ENCODE results near the gene KLB. TPM values are rescaled to one million over a fixed set of nuclear protein-coding genes. Genes with fewer than 3 reads are reported as not detected.
A peak's percentile ranks its signal among the peaks of the same experiment; 100 is the strongest.

KLB gene
- total RNA-seq, 1 donor from 2014 or later, result 0.87 TPM

DNA sequence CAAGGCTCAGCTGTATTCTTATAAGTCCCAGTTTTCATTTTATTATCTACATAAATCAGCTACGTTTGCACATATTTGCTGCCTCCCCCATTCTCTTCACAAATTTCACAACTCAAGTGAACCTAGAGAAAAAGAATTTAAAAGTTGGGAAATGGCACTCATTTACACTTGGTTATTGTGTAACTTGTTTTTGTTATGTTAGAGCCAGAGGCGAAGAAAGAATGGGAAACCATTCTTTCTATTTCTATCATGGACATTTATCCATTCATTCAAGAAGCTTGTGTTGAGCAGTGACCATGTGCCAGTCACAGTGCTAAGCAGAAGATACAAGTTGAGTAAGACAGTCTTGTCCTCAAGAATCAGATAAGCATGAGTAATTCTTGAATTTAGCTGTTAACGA lies 65.7 kb downstream of the KLB start:
- H3K27me3 ChIP-seq, result no peaks in the 10 kb centered on the region
- H3K27ac ChIP-seq, result no peak overlapping the region
- intact Hi-C loops (cut with DNase I), result no loop called here
- no peaks in the 10 kb centered on the region for H3K9me3 ChIP-seq
- no peak for DNase-seq
- TF ChIP-seq CTCF (IDR thresholded peaks at IDR 0.05), result no peak
- H3K4me3 ChIP-seq, result no peak overlapping the region
- H3K36me3 ChIP-seq, result peaks cover 40% of the 10 kb centered on the region
- no peak for ATAC-seq
- H3K4me1 ChIP-seq, result no peaks in the 10 kb centered on the region

DNA sequence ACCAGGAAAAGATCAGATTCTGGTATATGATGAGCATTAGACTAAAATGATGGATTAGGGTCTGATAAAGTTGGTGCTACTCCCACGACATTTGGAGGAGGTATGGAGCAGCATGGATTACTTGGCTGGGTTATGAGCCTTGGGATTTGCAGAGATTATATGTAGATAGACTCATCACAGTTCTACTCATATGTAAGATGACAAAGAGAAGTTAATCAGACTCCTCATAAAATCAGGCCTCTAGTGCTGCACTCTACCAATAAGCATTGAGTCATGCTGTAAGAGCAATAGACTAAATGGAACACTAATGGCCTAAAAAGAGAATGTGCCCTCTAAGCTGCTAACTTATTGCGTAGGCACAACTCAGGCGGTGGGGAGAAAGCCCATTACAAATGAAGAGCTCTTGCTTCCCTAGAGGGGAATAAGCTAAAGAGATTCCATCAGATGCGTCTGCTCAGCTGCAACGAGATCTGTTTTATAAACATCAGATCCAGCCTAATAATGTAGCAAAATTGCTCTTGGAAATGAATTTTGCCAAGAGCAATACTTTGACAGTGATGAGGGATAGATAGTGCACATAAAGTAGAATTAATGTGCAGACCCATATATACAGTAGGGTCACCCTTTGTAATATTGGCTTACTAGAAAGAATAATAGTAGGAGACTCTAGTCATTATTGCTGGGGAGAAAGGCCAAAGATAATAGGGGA lies 69.6 kb downstream of the KLB start:
- H3K4me1 ChIP-seq, result no peaks in the 10 kb centered on the region
- no peak for TF ChIP-seq CTCF (IDR thresholded peaks at IDR 0.05)
- no peaks in the 10 kb centered on the region for H3K27me3 ChIP-seq
- DNase-seq (no peak), ATAC-seq (no peak)
- no peak overlapping the region for H3K27ac ChIP-seq
- H3K36me3 ChIP-seq, result peaks cover 25% of the 10 kb centered on the region
- H3K4me3 ChIP-seq, result no peak overlapping the region
- no peaks in the 10 kb centered on the region for H3K9me3 ChIP-seq
- intact Hi-C loops (cut with DNase I), result no loop called here

- DNase-seq (no peak), ATAC-seq (no peak)
- no peak overlapping the region for H3K27ac ChIP-seq
- no peaks in the 10 kb centered on the region for H3K36me3 ChIP-seq
- H3K27me3 ChIP-seq, result no peaks in the 10 kb centered on the region
- TF ChIP-seq CTCF (IDR thresholded peaks at IDR 0.05), result no peak
- no peaks in the 10 kb centered on the region for H3K4me1 ChIP-seq
- no peaks in the 10 kb centered on the region for H3K9me3 ChIP-seq
- H3K4me3 ChIP-seq, result no peak overlapping the region
- intact Hi-C loops (cut with DNase I), result no loop called here
These were observed 73.5 kb downstream of the KLB start for GRCh38 chr4:39480251-39480650.

GRCh38 chr4:39480902-39481695 lies 74.4 kb downstream of the KLB start:
- Histone ChIP-seq H3K4me3 (peak overlapping the region; percentile 5), H3K9me3 (no peaks in the 10 kb centered on the region), H3K36me3 (no peaks in the 10 kb centered on the region), H3K27ac (no peak overlapping the region), H3K4me1 (no peaks in the 10 kb centered on the region), H3K27me3 (no peaks in the 10 kb centered on the region)
- intact Hi-C loops (cut with DNase I), result no loop called here
- DNase-seq (no peak), ATAC-seq (peak; percentile 87)
- no peak for TF ChIP-seq CTCF (IDR thresholded peaks at IDR 0.05)

DNA sequence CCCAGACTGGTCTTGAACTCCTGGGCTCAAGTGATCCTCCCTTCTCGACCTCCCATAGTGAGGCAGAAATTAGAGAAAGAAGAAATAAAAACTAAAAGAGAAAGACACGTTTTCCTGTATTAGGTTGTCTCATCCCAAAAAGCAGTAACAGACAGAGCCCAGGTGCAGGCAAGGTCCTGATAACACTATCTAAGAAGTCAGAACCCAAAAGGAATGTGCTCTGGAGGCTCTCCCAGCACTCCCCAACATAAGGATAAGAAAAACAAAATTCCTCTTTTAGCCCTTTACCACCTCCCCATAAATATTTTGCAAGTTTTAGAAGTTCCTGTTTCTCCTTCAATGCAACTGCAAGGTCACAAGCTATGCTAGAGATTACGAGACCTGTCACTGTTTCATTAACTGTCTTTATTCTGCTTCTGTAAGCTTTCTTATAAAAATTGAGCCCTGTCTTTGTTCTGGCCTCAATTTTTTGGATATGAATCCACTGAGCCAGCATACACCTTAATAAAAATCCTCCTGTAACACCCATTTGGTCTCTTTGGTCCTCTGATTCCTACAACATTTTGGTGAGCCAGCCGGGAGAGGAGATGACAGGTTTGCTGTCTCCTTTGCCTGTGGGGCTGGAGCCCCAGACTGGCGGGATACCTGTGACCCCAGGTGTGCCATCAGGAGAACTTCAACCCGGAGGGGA lies 78.0 kb downstream of the KLB start:
- Histone ChIP-seq H3K27ac (no peak overlapping the region), H3K4me1 (no peaks in the 10 kb centered on the region), H3K4me3 (no peak overlapping the region), H3K36me3 (no peaks in the 10 kb centered on the region), H3K9me3 (no peaks in the 10 kb centered on the region), H3K27me3 (no peaks in the 10 kb centered on the region)
- peak; percentile 57 for ATAC-seq
- DNase-seq, result no peak
- intact Hi-C loops (cut with DNase I), result no loop called here
- no peak for TF ChIP-seq CTCF (IDR thresholded peaks at IDR 0.05)

Measured in upper lobe of right lung (tissue), 1 donor.